Endothelial cell (in vitro differentiated cells): ENCODE results near the gene TTC4. TPM values are rescaled to one million over a fixed set of nuclear protein-coding genes. Genes with fewer than 3 reads are reported as not detected.

ENCODE experiments used
- DNase-seq: peaks from one replicate; pipeline ENCODE4 v3.0.0; 2021; ENCODE audit warnings: low spot score
- H3K27ac Mint-ChIP-seq: one replicate; pipeline ENCODE4 v1.8.0; 2021; ENCODE audit warnings: mixed read lengths, inconsistent platforms; ENCODE audit not compliant: unreplicated experiment
- H3K27me3 Mint-ChIP-seq: one replicate; pipeline ENCODE4 v1.8.0; 2021; ENCODE audit warnings: mild to moderate bottlenecking, moderate library complexity, mixed read lengths, inconsistent platforms; ENCODE audit not compliant: unreplicated experiment
- H3K36me3 Mint-ChIP-seq: one replicate; pipeline ENCODE4 v1.8.0; 2021; ENCODE audit warnings: mild to moderate bottlenecking, low read depth, mixed read lengths, inconsistent platforms; ENCODE audit not compliant: unreplicated experiment
- H3K4me1 Mint-ChIP-seq: one replicate; pipeline ENCODE4 v1.8.0; 2021; ENCODE audit warnings: mild to moderate bottlenecking, mixed read lengths, inconsistent platforms; ENCODE audit not compliant: unreplicated experiment
- H3K4me3 Mint-ChIP-seq: one replicate; pipeline ENCODE4 v1.8.0; 2021; ENCODE audit warnings: mild to moderate bottlenecking, mixed read lengths, inconsistent platforms; ENCODE audit not compliant: unreplicated experiment
- H3K9me3 Mint-ChIP-seq: one replicate; pipeline ENCODE4 v1.8.0; 2021; ENCODE audit warnings: mixed read lengths, inconsistent platforms; ENCODE audit not compliant: unreplicated experiment
- CTCF ChIP-seq: fragments of 200-600 bp; sonication (generic); IDR thresholded peaks from one replicate; pipeline ENCODE4 v1.5.0; 2021; ENCODE audit warnings: antibody characterized with exemption; ENCODE audit not compliant: unreplicated experiment
- total RNA-seq: library from RNA; stranded (reverse); fragmentation: NEBNext Ultra II Directional; extraction: Animal tissue kit (Norgen Biotek cat#: 25700); gene quantifications from one replicate; pipeline ENCODE4 v1.2.1, GENCODE V29; 2021; ENCODE audit not compliant: unreplicated experiment

Gene TTC4
- total RNA-seq, 1 donor from 2014 or later: 16.4 TPM

- no peak overlapping the region for H3K27ac Mint-ChIP-seq
- DNase-seq: no peak
- peaks cover 8% of the 10 kb centered on the region for H3K4me1 Mint-ChIP-seq
- H3K27me3 Mint-ChIP-seq: peaks cover 3% of the 10 kb centered on the region
- peak overlapping the region; percentile 90 for H3K4me3 Mint-ChIP-seq
- TF ChIP-seq CTCF: no peak
- no peaks in the 10 kb centered on the region for H3K9me3 Mint-ChIP-seq
- H3K36me3 Mint-ChIP-seq: no peaks in the 10 kb centered on the region
Measured at GRCh38 chr1:54714881-54715492, 674 bp upstream of the TTC4 start.

GRCh38 chr1:54716299-54717047 lies 812 bp downstream of the TTC4 start:
- H3K36me3 Mint-ChIP-seq: no peaks in the 10 kb centered on the region
- peaks cover 3% of the 10 kb centered on the region for H3K27me3 Mint-ChIP-seq
- peak overlapping the region; percentile 90 for H3K4me3 Mint-ChIP-seq
- TF ChIP-seq CTCF: no peak
- H3K4me1 Mint-ChIP-seq: peaks cover 8% of the 10 kb centered on the region
- peak overlapping the region; percentile 17 for H3K27ac Mint-ChIP-seq
- no peak for DNase-seq
- no peaks in the 10 kb centered on the region for H3K9me3 Mint-ChIP-seq

GRCh38 chr1:54721719-54722118 lies 6.1 kb downstream of the TTC4 start:
- Mint-ChIP-seq H3K27ac (no peak overlapping the region), H3K36me3 (peaks cover 32% of the 10 kb centered on the region), H3K9me3 (no peaks in the 10 kb centered on the region), H3K4me3 (no peak overlapping the region), H3K27me3 (no peaks in the 10 kb centered on the region), H3K4me1 (no peaks in the 10 kb centered on the region)
- no peak for DNase-seq
- TF ChIP-seq CTCF: no peak

GRCh38 chr1:54723985-54724384 lies 8.3 kb downstream of the TTC4 start:
- no peak for DNase-seq
- no peak for TF ChIP-seq CTCF
- H3K27ac Mint-ChIP-seq: no peak overlapping the region
- H3K4me3 Mint-ChIP-seq: peak overlapping the region; percentile 68
- H3K36me3 Mint-ChIP-seq: peaks cover 36% of the 10 kb centered on the region
- no peaks in the 10 kb centered on the region for H3K27me3 Mint-ChIP-seq
- no peaks in the 10 kb centered on the region for H3K9me3 Mint-ChIP-seq
- H3K4me1 Mint-ChIP-seq: no peaks in the 10 kb centered on the region

GRCh38 chr1:54724771-54725170 lies 9.1 kb downstream of the TTC4 start:
- Mint-ChIP-seq H3K4me1 (no peaks in the 10 kb centered on the region), H3K27ac (no peak overlapping the region), H3K4me3 (peak overlapping the region; percentile 7), H3K36me3 (peaks cover 36% of the 10 kb centered on the region), H3K9me3 (no peaks in the 10 kb centered on the region), H3K27me3 (no peaks in the 10 kb centered on the region)
- DNase-seq: no peak
- TF ChIP-seq CTCF: no peak
